Inflammatory macrophage treated with lipopolysaccharide for 4 hours (primary cell): ENCODE data around the gene PTCD1.
A peak's percentile ranks its signal among the peaks of the same experiment; 100 is the strongest.
"Not testable (repeated sequence)": the region's sequence is repeated elsewhere in the genome, so short reads cannot be mapped to it uniquely, and the experiment has no call there.

Source experiments
- DNase-seq: peaks from one replicate; pipeline ENCODE4 v3.0.0-alpha.2; 2020

Gene PTCD1

DNA sequence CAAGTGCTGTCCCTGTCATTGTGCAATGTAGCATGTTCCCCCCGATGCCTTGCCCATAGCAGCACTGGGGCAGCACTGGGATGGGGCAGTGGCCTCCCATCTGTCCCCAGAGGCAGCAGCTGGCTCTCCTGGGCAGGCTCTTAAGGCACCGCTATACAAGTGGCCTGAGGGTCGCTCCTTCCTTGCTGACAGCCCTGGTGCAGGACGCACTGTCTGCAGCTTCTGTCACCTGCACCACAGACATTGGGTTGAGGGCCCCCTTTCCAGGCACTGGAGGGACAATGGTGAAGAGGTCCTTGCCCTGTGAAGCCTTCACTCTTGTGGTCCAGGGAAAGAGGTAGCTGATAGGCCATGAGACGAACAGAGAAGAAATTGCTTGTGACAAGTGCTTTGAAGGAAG, 10.7 kb upstream of the PTCD1 start:
- DNase-seq = no peak

DNA sequence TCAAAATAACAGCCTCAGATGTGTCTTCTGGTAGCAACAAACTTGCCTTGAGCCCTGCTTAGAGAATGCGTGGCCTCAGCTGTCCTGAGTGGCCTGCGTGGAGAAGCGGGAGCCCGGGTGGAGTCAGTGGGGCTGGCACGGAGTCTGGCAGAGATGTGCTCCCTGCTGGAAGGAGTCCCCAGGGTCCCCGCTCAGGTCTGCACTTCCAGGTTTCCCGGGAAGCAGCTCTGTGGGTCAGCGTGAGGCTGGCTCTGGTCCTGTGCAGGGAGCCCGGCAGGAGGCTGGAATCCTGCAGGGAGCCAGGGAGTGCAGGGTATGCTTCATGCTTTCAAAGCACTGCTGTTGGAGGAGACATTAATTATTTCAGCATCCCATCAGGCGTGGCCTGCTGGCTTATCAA, 10.3 kb upstream of the PTCD1 start:
- no peak for DNase-seq

DNA sequence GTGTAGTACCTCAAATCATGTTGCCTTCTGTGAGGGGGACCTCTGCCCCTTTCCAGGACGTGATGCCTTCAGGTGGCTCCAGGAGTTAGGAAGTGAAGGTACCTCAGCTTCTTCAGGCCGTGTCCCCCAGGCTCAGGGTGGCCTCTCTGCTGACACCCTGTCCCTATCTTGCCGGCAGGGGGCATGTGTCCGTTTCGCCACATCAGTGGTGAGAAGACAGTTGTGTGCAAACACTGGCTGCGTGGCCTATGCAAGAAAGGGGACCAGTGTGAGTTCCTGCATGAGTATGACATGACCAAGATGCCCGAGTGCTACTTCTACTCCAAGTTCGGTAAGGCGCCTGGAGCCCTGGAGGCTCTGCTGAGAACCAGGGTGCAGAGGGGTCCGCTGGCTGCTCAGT, 9.3 kb upstream of the PTCD1 start:
- DNase-seq = no peak

DNA sequence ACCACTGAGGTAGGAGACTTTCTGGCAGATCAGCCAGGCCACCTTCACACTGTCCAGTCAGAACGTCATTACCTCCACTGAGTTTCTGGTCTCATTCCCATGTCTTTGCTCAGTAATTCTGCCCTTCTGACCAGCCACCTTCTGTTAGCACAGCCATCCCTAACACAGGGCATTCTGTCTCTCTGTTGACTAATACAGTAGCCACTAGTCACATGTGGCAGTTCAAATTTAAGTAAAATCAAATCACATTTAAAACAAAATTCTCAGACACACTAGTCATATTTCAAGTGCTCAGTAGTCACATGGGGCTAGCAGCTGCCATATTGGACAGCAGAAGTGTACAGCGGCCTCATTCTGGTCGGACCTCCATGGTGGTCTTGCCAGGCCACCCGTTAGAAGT, 7.5 kb upstream of the PTCD1 start:
- DNase-seq = no peak

DNA sequence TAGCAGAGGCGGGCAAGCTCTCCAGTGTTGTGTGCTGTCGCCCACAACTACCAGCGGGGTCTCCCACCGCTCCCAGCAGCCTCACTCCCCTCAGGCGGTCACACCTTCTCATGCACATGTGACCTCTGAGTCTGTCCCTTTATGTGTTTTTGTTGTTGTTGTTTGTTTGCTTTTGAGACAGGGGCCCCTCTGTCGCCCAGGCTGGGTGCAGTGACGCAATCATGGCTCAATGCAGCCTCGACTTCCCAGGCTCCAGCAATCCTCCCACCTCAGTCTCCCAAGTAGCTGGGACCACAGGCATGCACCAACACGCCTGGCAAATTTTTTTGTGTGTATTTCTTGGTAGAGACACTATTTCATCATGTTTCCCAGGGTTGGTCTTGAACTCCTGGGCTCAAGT, 1.6 kb upstream of the PTCD1 start:
- no peak for DNase-seq

DNA sequence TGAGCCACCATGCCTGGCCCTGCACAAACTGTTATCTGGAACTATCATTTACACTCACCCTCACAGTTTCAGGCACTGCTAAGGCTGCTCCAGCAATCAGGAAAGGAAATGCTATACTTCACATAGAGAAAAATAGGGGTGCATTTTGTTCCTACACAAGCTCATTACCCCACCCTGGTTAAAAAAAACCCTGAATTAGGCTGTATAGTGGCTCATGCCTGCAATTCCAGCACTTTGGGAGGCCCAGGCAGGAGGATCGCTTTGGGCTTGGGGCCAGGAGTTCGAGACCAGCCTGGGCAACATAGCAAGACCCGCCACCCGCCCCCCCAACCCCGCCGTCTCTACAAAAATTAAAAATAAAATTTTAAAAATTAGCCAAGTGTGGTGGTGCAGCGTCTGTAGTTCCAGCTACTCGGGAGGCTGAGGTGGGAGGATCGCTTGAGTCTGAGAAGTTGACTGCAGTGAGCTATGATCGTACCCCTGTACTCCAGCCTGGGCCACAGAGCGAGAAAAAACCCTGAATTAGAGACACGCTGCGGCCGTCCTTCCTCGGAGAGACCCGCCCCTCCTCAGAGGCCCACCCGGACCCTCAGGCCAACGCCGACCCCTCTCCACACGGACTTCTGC, 539 bp downstream of the PTCD1 start:
- no peak for DNase-seq

DNA sequence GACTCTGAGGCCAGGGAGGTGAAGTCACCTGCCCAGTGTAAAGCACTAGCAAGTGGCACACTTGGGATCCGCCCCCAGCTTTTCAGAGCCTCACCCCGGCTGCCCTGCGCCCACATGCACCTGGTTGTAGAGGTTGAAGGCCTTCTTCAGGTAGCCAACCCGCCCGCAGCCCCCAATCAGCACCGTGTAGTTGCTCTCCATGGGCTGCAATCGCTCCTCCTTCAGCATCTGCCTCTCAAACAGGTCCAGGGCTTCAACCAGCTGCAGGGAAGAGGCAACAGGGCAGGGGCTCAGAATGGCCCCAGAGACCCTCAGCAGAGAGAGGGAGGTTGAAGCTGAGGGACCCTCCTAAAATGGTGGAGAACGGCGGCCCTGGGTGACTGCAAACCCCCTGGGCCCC, 5.4 kb downstream of the PTCD1 start:
- DNase-seq = no peak

DNA sequence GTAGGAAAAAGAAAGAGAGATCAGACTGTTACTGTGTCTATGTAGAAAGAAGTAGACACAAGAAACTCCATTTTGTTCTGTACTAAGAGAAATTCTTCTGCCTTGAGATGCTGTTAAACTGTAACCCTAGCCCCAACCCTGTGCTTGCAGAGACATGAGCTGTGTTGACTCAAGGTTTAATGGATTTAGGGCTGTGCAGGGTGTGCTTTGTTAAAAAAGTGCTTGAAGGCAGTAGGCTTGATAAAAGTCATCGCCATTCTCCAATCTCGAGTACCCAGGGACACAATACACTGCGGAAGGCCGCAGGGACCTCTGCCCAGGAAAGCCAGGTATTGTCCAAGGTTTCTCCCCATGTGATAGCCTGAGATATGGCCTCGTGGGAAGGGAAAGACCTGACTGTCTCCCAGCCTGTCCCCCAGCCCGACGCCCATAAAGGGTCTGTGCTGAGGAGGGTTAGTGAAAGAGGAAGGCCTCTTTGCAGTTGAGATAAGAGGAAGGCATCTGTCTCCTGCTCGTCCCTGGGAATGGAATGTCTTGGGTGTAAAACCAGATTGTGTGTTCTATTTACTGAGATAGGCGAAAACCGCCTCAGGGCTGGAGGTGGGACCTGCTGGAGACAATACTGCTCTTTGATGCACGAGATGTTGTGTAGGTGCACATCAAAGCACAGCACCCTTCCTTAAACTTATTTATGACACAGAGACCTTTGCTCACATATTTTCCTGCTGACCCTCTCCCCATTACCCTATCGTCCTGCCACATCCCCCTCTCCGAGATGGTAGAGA, 6.7 kb downstream of the PTCD1 start:
- not testable (repeated sequence) for DNase-seq

DNA sequence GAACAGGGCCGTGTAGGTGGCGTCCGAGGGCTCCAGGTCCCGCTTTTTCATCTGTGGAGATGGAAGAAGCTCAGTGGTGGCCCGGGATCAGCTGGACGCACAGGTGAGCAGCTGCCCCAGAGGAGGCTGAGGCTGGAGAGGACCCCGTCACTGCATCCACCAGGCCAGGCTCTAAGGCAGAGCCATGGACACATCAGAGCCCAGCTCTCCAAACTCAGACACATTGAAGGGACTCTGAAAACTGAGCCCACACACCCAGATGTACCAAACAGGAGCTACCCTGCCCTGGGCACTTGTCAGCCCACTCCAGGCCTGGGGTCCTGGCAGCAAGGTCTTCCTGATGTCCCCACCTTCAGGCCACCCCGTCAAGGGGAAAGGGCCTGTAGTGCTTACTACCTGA, 8.8 kb downstream of the PTCD1 start:
- no peak for DNase-seq

DNA sequence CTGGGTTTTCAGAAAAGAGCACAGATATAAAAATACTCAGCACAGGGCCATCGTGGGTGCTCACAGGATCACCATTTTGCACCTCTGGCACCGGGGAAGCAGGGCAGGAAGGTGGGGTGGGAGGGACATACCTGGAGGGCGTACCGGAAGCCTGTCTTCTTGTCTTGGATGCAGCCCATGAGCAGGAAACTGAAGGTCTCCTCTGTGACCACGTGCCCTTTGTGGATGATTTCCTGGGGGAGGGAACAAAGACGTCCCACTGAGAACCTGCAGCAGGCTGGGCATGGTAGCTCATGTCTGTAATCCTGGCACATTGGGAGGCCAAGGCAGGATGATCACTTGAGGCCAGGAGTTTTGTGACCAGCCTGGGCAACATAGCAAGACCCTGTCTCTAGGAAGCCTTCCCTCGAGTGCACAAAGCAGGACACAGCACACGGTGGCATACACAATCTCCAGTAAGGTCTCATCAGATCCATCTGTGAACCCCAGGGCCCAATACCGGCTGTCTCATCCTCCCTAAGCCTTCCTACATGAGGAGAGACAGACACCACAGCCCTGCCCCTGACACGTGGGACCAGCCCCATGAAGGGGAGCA, 9.5 kb downstream of the PTCD1 start:
- DNase-seq = no peak

DNA sequence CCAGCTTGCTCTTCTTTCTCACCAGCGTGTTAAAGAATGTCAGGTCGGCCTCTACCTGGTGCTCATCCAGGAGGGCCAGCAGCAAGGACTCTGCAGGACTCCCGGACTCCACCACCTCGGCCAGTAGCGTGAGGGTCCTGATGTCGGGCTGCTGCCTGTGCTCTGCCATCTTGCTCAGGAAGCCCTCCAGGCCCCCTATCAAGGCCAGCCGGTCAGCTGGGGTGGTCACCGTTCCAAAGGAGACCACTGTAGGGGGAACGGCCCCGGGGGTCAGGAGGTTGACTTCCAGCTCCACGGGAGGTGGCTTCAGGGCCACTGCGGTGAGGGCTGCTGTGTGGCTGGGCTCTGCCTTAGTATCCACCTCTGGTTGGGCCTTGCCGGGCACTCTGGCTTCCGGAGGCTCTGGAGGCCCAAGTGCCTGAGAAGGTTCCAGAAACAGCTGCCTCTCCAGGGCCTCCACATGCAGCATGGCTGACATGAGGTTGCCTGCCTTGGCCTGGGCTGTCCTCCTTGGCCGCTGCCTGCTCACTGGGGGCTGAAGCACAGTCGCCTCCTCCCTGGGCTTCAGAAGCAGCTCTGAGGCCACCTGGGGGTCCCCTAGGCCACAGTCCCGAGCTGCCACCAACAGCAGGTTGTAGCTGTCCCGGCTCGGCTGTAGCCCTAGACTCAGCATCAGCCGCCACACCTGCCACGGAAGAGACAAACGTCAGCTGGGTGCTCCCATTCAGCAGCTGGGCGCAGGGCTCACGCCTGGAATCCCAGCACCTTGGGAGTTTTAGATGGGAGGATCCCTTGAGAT, 13.5 kb downstream of the PTCD1 start:
- DNase-seq = no peak

DNA sequence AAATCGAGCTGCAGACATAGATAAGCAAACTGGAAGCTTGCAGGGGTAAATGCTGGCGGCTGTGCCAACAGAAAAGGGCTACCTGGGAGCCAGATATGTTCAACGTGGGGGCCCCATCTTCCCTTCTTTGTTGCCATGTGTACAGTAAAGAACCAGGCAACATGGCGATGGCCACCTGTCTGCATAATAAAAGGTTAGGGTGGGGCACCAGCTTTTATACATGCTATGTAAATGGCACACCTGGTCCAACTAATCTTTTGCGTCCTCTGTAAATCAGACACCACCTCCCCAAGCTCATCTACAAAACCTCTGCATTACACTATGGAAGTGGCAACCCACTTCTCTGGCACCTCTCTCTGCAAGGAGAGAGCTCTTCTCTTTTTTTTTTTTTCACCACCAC, 16.0 kb downstream of the PTCD1 start:
- DNase-seq = no peak

DNA sequence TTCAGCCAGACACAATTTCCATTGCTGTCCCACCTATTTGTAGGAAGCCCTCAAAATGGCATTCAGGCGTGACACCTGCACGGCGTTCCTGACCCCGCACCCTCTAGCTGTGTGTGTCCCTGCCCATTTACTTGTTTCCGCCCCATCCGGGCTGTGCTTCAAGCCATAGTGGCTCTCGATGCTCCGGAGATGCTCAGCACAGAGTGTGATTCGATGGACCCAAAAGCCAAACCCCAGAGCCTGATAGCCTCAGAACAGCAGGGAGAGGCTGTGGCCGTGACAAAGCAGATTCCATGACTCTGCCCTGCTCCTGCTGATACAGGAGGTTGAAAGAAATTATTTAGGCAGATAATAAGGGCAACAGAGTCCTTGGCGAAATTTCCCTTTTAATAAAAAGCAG, 16.4 kb downstream of the PTCD1 start:
- DNase-seq = no peak

DNA sequence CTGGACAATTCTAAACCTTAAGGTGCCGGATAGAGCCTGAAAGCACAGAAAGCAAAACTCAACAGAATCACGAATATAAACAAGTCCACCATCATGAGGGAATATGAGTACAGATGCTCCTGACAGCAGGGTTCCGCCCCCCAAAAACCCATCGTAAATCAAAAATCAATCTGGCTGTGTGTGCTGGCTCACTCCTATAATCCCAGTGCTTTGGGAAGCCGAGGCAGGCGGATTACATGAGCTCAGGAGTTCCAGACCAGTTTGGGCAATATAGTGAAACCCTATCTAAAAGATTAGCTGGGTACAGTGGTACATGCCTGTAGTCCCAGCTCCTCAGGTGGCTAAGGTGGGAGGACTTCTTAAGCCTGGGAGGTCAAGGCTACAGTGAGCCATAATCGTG, 17.6 kb downstream of the PTCD1 start:
- DNase-seq = no peak

DNA sequence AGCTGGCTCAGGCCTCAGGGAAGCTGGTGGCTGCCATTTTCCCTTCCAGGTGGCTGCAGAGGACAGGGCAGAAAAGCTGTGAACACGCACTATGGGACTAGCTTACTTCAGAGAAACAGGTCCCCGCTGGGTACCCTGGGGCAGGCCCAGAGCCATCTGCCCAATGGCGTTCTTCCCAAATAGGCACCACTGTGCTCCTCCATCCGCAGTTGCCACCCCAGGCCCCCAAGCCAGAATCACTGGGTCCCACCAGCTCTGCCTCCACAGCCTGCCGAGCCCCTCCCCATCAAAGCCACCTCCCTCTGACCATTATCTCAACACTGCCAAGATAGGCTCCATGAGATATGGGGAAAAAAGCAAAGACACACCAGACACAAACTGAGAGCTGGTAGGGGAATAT, 18.4 kb downstream of the PTCD1 start:
- DNase-seq = no peak

DNA sequence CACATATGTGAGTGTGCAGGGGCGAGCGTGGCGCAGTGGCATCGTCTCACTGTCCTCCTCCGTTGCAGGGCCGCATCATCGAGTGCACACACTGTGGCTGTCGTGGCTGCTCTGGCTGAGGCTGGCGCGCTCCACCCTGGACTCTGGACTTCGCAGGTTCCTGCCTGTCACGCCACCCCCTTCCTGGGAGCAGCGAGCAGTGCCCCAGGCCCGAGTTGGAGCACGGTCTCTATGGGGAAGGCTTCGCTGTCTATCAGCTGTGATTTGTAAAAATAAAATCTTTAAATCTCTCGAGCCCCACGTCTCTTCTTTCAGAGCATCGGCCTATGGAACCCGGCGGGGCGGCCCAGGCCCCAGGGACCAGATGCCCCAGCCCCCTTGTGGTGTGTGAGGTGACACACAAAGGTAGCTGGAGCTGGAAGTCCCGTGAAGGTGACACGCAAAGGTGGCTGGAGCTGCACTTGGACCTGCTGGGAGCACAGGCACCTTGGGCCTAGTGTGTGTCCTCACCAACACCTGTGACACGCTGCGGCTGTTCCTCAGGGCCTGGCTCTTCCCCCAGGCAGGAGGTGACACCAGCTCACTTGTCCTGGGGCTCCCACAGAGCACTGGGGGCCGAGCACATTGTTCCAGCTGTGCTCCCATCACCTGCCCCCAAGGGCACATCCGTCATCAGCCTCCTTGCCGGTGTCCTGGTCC, 19.1 kb downstream of the PTCD1 start:
- no peak for DNase-seq

DNA sequence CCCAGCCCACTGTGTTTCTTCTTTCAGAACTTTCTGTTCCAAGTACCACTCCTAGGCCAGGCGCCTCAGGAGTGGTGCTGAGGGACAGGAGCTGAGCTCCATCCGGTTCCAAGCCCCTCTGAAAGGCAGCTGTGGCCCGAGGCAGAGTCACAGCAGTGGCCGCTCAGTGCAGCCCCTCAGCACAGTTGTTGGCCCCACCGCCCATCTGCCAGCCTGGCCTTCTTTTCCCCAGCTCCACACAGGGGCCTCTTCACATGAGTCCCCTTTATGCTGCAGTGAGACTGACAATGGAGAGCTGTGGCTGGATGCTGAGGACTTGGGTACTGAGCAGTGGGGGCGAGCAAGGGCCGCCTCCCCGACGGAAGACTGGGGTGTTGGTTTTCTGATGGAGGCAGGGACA, 20.3 kb downstream of the PTCD1 start:
- no peak for DNase-seq

DNA sequence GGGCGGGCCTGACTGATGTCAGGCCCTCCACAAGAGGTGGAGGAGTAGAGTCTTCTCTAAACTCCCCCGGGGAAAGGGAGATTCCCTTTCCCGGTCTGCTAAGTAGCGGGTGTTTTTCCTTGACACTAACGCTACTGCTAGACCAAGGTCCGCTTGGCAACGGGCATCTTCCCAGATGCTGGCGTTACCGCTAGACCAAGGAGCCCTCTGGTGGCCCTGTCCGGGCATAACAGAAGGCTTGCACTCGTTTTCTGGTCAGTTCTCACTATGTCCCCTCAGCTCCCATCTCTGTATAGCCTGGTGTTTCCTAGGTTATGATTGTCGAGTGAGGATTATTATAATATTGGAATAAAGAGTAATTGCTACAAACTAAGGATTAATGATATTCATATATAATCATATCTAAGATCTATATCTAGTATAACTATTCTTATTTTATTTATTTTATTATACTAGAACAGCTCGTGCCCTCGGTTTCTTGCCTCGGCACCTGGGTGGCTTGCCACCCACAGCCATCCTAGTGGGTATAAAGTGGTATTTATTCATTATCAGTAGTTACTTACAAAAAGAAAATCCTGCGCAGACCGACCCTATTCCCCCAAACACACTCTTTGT, 23.0 kb downstream of the PTCD1 start:
- DNase-seq = peak; percentile 35

DNA sequence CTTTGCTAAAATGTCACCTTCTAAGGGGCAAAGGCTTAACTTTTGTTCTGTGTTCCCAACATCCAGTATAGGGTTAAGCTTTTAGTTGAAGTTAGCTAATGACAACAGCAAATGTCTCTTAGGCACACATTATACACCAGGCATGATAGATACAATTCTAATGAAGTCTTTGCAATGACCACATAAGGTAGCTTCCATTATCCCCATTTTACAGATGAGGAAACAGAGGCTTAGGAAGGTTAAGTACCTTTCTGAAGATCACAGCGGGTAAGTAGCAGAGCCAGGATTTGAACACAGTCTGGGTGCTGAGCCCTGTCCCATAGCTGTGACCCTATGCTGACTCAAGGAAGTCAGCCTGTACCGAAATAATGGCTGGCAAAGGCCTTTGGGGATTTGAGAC, 28.0 kb downstream of the PTCD1 start:
- DNase-seq = no peak

DNA sequence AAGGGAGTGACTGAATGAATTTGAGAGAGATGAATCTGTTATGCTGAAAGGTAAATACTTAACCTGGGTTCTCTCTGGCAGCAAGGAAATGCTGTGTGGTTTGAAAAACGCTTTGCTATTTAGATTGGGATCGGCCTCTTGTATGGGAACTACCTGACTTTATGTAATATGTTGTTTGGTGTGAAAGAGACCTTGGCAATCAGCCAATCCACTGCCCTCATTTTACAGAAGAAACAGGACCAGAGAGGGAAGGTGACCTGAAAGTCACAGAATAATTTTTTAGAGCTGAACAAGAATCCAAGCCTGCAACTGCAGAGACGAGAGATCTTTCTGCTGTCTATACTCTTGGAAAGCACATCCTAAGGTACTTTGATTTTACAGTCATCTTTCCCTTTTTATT, 28.8 kb downstream of the PTCD1 start:
- DNase-seq = no peak

DNA sequence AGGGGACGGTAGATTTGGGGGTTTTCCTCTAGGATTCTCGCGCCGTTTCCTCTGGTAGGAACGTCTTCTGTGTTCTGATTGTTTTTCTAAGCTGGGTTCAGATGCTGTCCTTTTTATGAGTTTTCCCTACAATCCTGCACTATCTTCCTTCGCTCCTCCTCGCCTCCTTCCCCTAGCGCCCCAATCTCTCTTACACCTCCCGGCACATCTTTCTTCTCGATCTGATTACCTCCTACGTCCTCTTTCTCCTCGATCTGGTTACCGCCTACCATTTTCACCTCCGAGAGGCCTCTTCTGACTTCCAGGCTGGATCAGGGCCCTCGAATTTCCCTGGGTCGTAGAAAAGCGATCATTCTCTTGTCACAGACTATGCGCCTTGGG, 29.4 kb downstream of the PTCD1 start:
- DNase-seq = no peak

DNA sequence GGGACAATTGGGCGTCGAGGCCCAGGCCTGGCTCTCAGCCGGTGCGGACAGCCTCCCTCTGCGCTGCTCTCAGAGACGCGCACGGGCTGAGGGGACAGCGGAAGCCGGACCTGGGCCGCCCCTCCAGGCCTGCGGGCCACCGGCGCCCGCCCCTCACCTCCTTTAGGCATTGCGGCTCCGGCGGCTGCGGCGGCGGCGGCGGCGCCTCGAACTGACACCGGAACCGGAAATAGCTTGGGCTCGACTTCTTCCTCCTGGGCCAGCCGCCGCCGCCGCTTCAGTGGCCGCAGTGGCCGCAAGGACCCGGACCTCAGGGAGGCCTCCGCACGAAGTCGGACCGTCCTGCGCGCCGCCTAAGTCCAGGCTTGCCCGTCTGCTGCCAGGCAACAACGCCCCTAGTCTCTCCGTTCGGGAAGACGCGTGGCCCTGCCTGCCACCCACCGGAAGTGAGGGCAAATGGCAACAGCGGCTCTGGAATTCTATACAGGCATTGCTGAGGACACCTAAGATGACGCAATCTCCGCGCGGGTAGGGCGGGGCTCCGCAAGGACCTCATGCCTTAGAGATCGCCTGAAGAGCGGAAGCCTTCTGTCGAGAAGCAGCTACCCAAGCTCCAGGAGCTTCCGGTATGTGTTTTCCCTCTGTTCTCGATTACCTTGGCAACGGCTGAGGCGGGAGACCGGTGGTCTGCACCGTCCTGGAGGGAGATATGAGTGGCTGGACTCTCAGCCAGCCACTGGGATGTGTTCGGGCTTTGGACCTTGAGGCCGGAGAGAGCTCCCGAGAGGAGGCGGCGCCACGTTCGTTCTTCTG, 30.0 kb downstream of the PTCD1 start, which contains the start of the genes BUD31 and PDAP1:
BUD31 (plus strand) TSS at position 591 of the 813 bp plus-strand sequence. CDS start 2,124 bp downstream, outside the sequence.
PDAP1 (minus strand) TSS at position 219 of the 813 bp plus-strand sequence; CDS start at position 170, 49 bp downstream.
- peak; percentile 92 for DNase-seq
